ENCODE measurements around the gene PPP2R2C. TPM values are rescaled to one million over a fixed set of nuclear protein-coding genes. Genes with fewer than 3 reads are reported as not detected.

The PPP2R2C gene
- total RNA-seq, 1 experiment from 2014 or later = not detected

DNA sequence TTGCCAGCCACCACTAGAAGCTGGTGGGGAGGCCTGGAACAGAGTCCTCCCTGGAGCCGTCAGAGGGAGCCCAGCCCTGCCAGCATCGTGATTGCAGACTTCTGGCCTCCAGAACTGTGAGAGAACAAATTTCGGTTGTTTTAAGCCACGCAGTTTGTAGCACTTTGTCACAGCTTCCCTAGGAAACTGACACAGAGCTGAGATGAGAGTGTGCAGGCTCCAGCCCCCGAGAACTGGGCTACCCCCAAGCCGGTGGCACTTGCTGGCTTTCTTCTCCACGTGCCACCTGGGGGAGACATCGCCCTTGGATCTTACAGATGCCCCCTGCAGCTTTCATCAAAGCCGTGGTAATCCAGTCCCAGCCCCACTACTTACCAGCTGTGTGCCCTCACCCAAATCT, 83.7 kb downstream of the PPP2R2C start:
- no TSS peak for BruUV-seq (replicated peaks)
- H3K4me3 ChIP-seq (ENCODE audit: low read depth, low read length, poor library complexity, severe bottlenecking) = no peak overlapping the region
- H3K36me3 ChIP-seq (ENCODE audit: insufficient read depth, low read length, poor library complexity, severe bottlenecking) = no peaks in the 10 kb centered on the region
- H3K27me3 ChIP-seq (replicated peaks; ENCODE audit: insufficient read depth, low read depth, low read length, poor library complexity) = peaks cover 35% of the 10 kb centered on the region
- POLR2A ChIA-PET (ENCODE audit: low non-redundant PET) = no interaction called here
- DNase-seq (ENCODE audit: low spot score) = no peak
- intact Hi-C loops (cut with micrococcal nuclease; ENCODE audit: unreplicated experiment) = no loop called here
- no peak overlapping the region for H3K27ac ChIP-seq (ENCODE audit: low read depth, low read length, poor library complexity, severe bottlenecking)
- TF ChIP-seq, protein P1, sequence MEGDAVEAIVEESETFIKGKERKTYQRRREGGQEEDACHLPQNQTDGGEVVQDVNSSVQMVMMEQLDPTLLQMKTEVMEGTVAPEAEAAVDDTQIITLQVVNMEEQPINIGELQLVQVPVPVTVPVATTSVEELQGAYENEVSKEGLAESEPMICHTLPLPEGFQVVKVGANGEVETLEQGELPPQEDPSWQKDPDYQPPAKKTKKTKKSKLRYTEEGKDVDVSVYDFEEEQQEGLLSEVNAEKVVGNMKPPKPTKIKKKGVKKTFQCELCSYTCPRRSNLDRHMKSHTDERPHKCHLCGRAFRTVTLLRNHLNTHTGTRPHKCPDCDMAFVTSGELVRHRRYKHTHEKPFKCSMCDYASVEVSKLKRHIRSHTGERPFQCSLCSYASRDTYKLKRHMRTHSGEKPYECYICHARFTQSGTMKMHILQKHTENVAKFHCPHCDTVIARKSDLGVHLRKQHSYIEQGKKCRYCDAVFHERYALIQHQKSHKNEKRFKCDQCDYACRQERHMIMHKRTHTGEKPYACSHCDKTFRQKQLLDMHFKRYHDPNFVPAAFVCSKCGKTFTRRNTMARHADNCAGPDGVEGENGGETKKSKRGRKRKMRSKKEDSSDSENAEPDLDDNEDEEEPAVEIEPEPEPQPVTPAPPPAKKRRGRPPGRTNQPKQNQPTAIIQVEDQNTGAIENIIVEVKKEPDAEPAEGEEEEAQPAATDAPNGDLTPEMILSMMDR (conservative IDR thresholded peaks at IDR 0.05; ENCODE audit: low read depth, low read length) = no peak
- TF ChIP-seq EZH2 (IDR thresholded peaks at IDR 0.05; ENCODE audit: borderline replicate concordance, low read depth, low read length, poor library complexity, severe bottlenecking) = no peak
- no peaks in the 10 kb centered on the region for H3K9me3 ChIP-seq (ENCODE audit: low read depth, low read length, poor library complexity, severe bottlenecking)
- CTCF ChIA-PET = no interaction called here
- H3K4me1 ChIP-seq (ENCODE audit: insufficient read depth, low read length, poor library complexity, severe bottlenecking) = no peaks in the 10 kb centered on the region

DNA sequence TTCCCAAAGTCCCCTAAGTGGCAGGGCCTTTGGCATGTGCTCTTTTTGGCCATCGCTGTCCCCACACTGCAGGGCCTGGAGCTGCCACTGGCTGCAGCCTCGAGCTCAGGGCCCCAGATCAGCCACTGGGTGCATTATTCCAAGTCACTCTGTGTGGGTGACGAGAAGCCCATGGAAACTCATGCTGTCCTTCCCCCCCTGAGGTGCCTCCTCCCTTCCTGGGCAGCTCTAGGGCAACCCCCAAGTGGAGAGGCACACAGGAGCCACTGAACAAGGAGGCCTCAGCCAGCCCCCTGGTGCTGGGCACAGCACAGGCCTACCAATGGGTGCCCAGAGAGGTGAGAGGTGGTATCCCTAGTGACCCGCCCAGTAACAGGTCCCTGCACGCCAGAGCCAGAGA, 84.5 kb downstream of the PPP2R2C start:
- DNase-seq (ENCODE audit: low spot score) = no peak
- Histone ChIP-seq H3K27ac (ENCODE audit: low read depth, low read length, poor library complexity, severe bottlenecking) (no peak overlapping the region), H3K36me3 (ENCODE audit: insufficient read depth, low read length, poor library complexity, severe bottlenecking) (no peaks in the 10 kb centered on the region), H3K4me1 (ENCODE audit: insufficient read depth, low read length, poor library complexity, severe bottlenecking) (no peaks in the 10 kb centered on the region), H3K9me3 (ENCODE audit: low read depth, low read length, poor library complexity, severe bottlenecking) (no peaks in the 10 kb centered on the region), H3K4me3 (ENCODE audit: low read depth, low read length, poor library complexity, severe bottlenecking) (no peak overlapping the region), H3K27me3 (replicated peaks; ENCODE audit: insufficient read depth, low read depth, low read length, poor library complexity) (peaks cover 39% of the 10 kb centered on the region)
- CTCF ChIA-PET = no interaction called here
- POLR2A ChIA-PET (ENCODE audit: low non-redundant PET) = no interaction called here
- no peak for TF ChIP-seq EZH2 (IDR thresholded peaks at IDR 0.05; ENCODE audit: borderline replicate concordance, low read depth, low read length, poor library complexity, severe bottlenecking)
- TF ChIP-seq, protein P1 (conservative IDR thresholded peaks at IDR 0.05; ENCODE audit: low read depth, low read length) = no peak
- BruUV-seq (replicated peaks) = no TSS peak
- intact Hi-C loops (cut with micrococcal nuclease; ENCODE audit: unreplicated experiment) = no loop called here

DNA sequence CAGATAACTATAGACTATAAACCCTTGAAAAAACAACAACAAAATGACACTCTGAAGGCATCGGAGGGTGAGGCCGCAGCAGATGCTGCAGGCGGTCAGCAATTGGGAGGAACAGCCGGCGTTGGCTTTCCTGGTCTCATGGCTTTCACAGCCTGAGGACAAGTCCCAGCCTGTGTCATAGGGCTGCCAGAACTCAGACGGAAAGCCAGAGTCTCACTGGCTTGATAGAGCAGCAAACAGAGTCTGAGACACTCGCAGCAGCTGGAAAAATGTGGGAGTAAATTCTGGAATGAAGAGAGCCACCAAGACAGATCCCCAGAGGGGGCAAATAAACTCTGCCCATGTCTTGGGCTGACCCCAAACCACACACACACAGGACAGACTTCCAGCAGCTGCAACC, 86.3 kb downstream of the PPP2R2C start:
- TF ChIP-seq, protein P1 (conservative IDR thresholded peaks at IDR 0.05; ENCODE audit: low read depth, low read length) = no peak
- no peak for TF ChIP-seq EZH2 (IDR thresholded peaks at IDR 0.05; ENCODE audit: borderline replicate concordance, low read depth, low read length, poor library complexity, severe bottlenecking)
- no TSS peak for BruUV-seq (replicated peaks)
- Histone ChIP-seq H3K27me3 (replicated peaks; ENCODE audit: insufficient read depth, low read depth, low read length, poor library complexity) (peaks cover 39% of the 10 kb centered on the region), H3K4me3 (ENCODE audit: low read depth, low read length, poor library complexity, severe bottlenecking) (no peak overlapping the region), H3K36me3 (ENCODE audit: insufficient read depth, low read length, poor library complexity, severe bottlenecking) (no peaks in the 10 kb centered on the region), H3K4me1 (ENCODE audit: insufficient read depth, low read length, poor library complexity, severe bottlenecking) (no peaks in the 10 kb centered on the region), H3K9me3 (ENCODE audit: low read depth, low read length, poor library complexity, severe bottlenecking) (no peaks in the 10 kb centered on the region), H3K27ac (ENCODE audit: low read depth, low read length, poor library complexity, severe bottlenecking) (no peak overlapping the region)
- no peak for DNase-seq (ENCODE audit: low spot score)
- intact Hi-C loops (cut with micrococcal nuclease; ENCODE audit: unreplicated experiment) = no loop called here
- POLR2A ChIA-PET (ENCODE audit: low non-redundant PET) = no interaction called here
- CTCF ChIA-PET = no interaction called here
